GM10248 (cell line): ENCODE results near the gene B4GALNT3.
A peak's percentile ranks its signal among the peaks of the same experiment; 100 is the strongest.

Source experiments
- CTCF ChIA-PET: fragments of 300-600 bp; sonication (Branson Sonifier 250); formaldehyde crosslinking; extraction: SDS; loops from one replicate; lab custom pipeline; 2021; ENCODE audit warnings: antibody characterized with exemption; lab: Yijun Ruan, JAX
- POLR2A ChIA-PET: fragments of 350-650 bp; sonication (Branson Sonifier 250); formaldehyde crosslinking; extraction: SDS; loops from one replicate; lab custom pipeline; 2020; ENCODE audit warnings: antibody characterized with exemption; lab: Yijun Ruan, JAX
- DNase-seq: peaks from one replicate; pipeline ENCODE4 v3.0.0; 2012; ENCODE audit errors: extremely low spot score
- CTCF ChIP-seq: IDR thresholded peaks from 2 replicates; pipeline ENCODE4 v1.5.1; 2012; ENCODE audit warnings: mild to moderate bottlenecking, low read depth; ENCODE audit errors: extremely low read depth, missing control alignments, control extremely low read depth

B4GALNT3 gene

DNA sequence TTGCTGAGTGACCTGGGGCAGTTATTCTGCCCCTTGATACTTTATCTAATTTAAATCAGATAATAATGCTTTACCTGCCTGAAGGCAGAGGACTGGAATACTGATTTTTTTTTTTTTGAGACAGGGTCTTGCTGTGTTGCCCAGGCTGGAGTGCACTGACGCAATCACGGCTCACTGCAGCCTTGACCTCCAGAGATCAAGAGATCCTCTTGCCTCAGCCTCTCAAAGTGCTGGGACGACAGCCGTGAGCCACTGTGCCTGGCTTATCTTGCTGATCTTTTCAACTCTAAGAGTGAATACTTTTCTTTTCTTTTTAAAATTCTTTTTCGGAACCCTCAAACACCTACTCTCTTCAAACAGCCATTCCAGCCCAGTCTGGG, 699 bp upstream of the B4GALNT3 start:
- ChIA-PET POLR2A (no interaction called here), CTCF (interaction anchor here (1.1 to 11.9 kb wide), 2 partner anchors 10 to 89 kb away, joined by 3 to 144 read pairs; no protein-coding TSS in a partner anchor)
- DNase-seq: no peak
- no peak for TF ChIP-seq CTCF

GRCh38 chr12:460261-461230, 807 bp downstream of the B4GALNT3 start:
- ChIA-PET POLR2A (no interaction called here), CTCF (interaction anchor here (1.3 to 4.5 kb wide), 3 partner anchors 7 to 87 kb away, joined by 3 to 48 read pairs (median 16); no protein-coding TSS in a partner anchor)
- peak; percentile 50 for DNase-seq
- TF ChIP-seq CTCF: no peak

DNA sequence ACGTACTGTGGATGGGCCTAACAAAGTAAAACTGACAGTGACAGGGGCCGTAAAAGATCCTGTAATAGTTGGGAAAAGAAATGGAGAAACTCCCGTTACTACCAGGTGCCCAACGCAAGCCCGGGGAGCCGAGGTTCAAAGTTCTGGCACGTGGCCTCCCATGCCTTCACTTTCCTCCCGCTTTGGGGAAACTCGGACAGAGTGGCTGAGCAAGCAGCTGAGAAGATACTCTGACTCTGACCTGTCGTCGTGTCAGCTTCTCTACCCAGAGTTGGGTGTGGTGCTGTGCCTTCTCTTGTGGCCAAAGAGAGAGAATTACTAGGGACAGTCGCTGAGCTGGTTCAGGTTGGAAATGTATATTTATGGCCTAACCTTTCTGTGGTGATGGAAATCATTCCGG, 1.7 kb downstream of the B4GALNT3 start:
- ChIA-PET CTCF (interaction anchor here (1.2 to 4.5 kb wide), 6 partner anchors 8 to 86 kb away, joined by 3 to 48 read pairs (median 5); no protein-coding TSS in a partner anchor), POLR2A (interaction anchor here (0.5 kb wide), 1 partner anchor 224 kb away, joined by 3 read pairs; no protein-coding TSS in a partner anchor)
- no peak for TF ChIP-seq CTCF
- DNase-seq: no peak

- ChIA-PET POLR2A (no interaction called here), CTCF (interaction anchor here (1.2 to 4.5 kb wide), 6 partner anchors 10 to 85 kb away, joined by 3 to 48 read pairs (median 6); no protein-coding TSS in a partner anchor)
- no peak for TF ChIP-seq CTCF
- no peak for DNase-seq
Observed at GRCh38 chr12:462936-463705, 3.4 kb downstream of the B4GALNT3 start.

- DNase-seq: no peak
- CTCF ChIA-PET: interaction anchor here (0.8 to 4.5 kb wide), 3 partner anchors 11 to 14 kb away, joined by 3 to 48 read pairs (median 3); no protein-coding TSS in a partner anchor
- POLR2A ChIA-PET: no interaction called here
- TF ChIP-seq CTCF: no peak
Observed at GRCh38 chr12:464484-465267, 4.9 kb downstream of the B4GALNT3 start.

- ChIA-PET CTCF (interaction anchor here (1.7 kb wide), 1 partner anchor 24 kb away, joined by 3 read pairs; no protein-coding TSS in a partner anchor), POLR2A (no interaction called here)
- no peak for TF ChIP-seq CTCF
- no peak for DNase-seq
Observed at GRCh38 chr12:466039-466438, 6.3 kb downstream of the B4GALNT3 start.
